ENCODE measurements around the gene SWAP70.
A peak's percentile ranks its signal among the peaks of the same experiment; 100 is the strongest.
"Not testable (repeated sequence)": the region's sequence is repeated elsewhere in the genome, so short reads cannot be mapped to it uniquely, and the experiment has no call there.

Gene SWAP70

DNA sequence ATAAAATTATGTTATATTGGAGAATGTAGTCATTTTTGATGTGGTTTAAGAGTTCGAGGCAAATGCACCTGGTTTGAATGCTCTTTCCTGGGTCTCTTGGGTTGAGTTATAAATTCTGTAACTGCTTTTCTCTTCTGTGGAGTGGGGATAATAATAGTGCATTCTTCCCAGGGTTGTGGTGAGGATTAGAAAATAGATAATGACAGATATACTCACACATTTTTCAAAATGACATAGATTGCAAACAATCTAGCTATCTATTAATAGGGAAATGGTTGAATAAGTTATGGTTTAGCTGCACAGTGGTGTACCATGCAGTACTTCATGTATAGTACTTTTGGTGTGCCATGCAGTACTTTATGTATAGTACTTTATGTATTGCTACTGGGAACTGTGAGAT, 67.4 kb downstream of the SWAP70 start:
- intact Hi-C loops (cut with micrococcal nuclease): no loop called here
- Mint-ChIP-seq H3K9me3 (peaks cover 13% of the 10 kb centered on the region), H3K4me3 (no peak overlapping the region), H3K36me3 (ENCODE audit: low read depth) (peaks cover 81% of the 10 kb centered on the region), H3K27me3 (no peaks in the 10 kb centered on the region), H3K27ac (no peak overlapping the region), H3K4me1 (ENCODE audit: low read depth) (peaks cover 8% of the 10 kb centered on the region)

DNA sequence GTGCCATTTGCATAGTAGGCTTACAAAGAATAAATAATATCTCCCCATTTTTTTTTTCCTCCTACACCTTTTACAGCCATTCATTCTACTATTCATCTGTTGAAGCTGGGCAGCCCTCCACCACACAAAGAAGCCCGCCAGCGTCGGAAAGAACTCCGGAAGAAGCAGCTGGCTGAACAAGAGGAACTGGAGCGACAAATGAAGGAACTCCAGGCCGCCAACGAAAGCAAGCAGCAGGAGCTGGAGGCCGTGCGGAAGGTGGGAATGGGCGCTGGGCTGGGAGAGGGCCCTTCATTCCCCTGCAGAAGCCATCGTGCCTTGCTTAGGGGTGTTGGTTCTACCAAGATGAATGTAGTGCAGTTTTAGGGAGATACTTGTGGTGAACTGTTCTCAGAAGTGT, 68.6 kb downstream of the SWAP70 start:
- H3K4me3 Mint-ChIP-seq: no peak overlapping the region
- intact Hi-C loops (cut with micrococcal nuclease): no loop called here
- peak overlapping the region; percentile 77 for H3K27ac Mint-ChIP-seq
- H3K36me3 Mint-ChIP-seq (ENCODE audit: low read depth): peaks cover 86% of the 10 kb centered on the region
- peaks cover 20% of the 10 kb centered on the region for H3K4me1 Mint-ChIP-seq (ENCODE audit: low read depth)
- peaks cover 13% of the 10 kb centered on the region for H3K9me3 Mint-ChIP-seq
- H3K27me3 Mint-ChIP-seq: no peaks in the 10 kb centered on the region

DNA sequence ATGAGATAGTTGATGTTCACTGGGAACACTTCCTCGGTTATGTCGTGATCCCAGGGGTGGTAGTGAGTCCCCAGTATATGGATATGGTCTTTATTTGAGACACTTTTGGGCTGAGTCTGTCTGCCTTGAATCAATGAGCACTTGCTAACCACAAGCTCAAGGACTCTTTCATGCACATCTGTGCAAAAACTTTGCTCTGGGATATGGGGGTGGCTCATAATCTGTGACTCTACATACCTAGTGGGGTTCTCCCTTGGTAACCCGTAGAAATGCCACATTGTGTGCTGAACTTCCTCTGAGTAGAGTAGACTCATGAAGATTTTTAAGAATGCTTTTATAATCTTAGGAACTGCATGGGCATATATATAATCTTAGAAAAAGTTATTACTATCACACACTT, 69.3 kb downstream of the SWAP70 start:
- H3K27ac Mint-ChIP-seq: no peak overlapping the region
- peaks cover 79% of the 10 kb centered on the region for H3K36me3 Mint-ChIP-seq (ENCODE audit: low read depth)
- intact Hi-C loops (cut with micrococcal nuclease): no loop called here
- H3K4me3 Mint-ChIP-seq: no peak overlapping the region
- H3K4me1 Mint-ChIP-seq (ENCODE audit: low read depth): peaks cover 27% of the 10 kb centered on the region
- peaks cover 13% of the 10 kb centered on the region for H3K9me3 Mint-ChIP-seq
- H3K27me3 Mint-ChIP-seq: no peaks in the 10 kb centered on the region

DNA sequence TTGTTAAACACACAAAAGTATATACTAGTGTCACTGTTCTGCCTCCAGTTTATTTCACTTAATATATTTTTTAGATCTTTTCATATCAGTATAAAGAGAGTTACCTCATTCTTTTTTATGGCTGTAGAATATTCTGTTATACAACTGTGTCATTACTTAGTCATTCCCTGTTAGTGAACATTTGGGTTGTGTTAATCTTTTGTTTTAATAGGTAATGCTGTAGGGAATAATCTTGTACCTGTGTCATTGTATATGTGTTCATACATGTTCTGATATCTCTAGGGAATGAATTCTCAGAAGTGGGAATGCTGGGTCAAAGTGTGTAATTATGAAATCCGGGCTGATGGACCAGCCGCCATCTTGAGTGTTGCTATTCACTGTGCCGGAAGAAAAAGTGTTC, 71.4 kb downstream of the SWAP70 start:
- H3K36me3 Mint-ChIP-seq (ENCODE audit: low read depth): peaks cover 68% of the 10 kb centered on the region

DNA sequence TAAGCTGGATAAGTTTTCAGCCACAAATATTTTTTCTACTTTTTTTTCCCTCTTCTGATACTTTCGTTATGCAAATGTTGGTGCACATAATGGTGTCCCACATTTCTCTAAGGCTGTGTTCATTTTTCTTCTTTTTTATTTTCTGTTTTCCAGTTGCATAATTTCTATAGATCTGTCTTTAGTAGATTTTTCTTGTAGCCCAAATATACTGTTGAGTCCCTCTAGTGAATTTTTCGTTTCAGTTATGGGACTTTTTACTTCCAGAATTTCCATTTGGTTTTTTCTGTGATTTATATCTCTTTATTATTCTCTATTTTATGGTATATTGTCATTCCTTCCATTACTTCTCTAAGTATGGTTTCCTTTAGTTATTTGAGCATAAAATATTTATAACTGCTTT, 72.0 kb downstream of the SWAP70 start:
- no peak overlapping the region for H3K4me3 Mint-ChIP-seq

More for the DNA sequence above, 71.4 kb downstream of the SWAP70 start:
- Mint-ChIP-seq H3K4me3 (no peak overlapping the region), H3K4me1 (ENCODE audit: low read depth) (peaks cover 47% of the 10 kb centered on the region), H3K9me3 (peaks cover 13% of the 10 kb centered on the region), H3K27me3 (no peaks in the 10 kb centered on the region), H3K27ac (no peak overlapping the region)
- intact Hi-C loops (cut with micrococcal nuclease): no loop called here

DNA sequence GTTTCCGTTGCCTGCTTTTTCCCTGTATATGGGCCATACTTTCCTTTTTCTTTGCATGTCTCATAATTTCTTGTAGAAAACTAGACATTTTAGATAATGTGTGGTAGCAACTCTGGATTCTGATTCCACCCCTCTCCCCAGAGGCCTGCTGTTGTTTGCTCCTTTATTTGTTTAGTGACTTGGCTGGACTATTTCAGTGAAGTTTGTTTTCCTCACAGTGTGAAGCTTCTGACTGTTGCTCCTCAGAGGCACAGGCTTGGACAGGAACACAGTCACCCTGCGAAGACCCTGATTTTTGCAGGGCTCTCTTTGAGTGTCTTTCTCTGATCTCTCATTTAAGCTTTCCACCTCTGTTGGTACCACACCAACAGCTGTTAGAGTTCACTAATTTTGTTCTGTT, 72.5 kb downstream of the SWAP70 start:
- intact Hi-C loops (cut with micrococcal nuclease): no loop called here
- Mint-ChIP-seq H3K9me3 (peaks cover 13% of the 10 kb centered on the region), H3K27ac (peak overlapping the region; percentile 66), H3K27me3 (no peaks in the 10 kb centered on the region), H3K4me3 (no peak overlapping the region), H3K36me3 (ENCODE audit: low read depth) (peaks cover 71% of the 10 kb centered on the region), H3K4me1 (ENCODE audit: low read depth) (peaks cover 50% of the 10 kb centered on the region)

More for the DNA sequence above, 72.0 kb downstream of the SWAP70 start:
- H3K27me3 Mint-ChIP-seq: no peaks in the 10 kb centered on the region
- H3K9me3 Mint-ChIP-seq: peaks cover 13% of the 10 kb centered on the region
- intact Hi-C loops (cut with micrococcal nuclease): no loop called here
- no peak overlapping the region for H3K27ac Mint-ChIP-seq
- peaks cover 50% of the 10 kb centered on the region for H3K4me1 Mint-ChIP-seq (ENCODE audit: low read depth)
- H3K36me3 Mint-ChIP-seq (ENCODE audit: low read depth): peaks cover 71% of the 10 kb centered on the region

DNA sequence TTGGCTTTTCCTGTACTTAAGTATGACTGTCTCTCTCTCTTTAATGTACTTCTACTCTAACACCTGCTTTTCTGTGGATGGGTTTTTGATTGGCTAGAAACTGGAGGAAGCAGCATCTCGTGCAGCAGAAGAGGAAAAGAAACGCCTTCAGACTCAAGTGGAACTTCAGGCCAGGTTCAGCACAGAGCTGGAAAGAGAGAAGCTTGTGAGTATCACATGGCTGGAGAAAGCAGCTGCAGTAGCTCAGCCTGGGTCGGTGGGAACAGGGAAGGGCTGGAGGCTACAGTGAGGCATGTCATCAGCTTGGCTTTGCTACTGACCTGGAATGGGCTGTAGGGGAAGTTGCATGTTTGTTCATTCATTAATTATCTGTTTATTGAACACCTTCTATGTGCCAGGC, 74.2 kb downstream of the SWAP70 start:
- intact Hi-C loops (cut with micrococcal nuclease): no loop called here
- Mint-ChIP-seq H3K4me3 (no peak overlapping the region), H3K9me3 (peaks cover 13% of the 10 kb centered on the region), H3K36me3 (ENCODE audit: low read depth) (peaks cover 68% of the 10 kb centered on the region), H3K27ac (peak overlapping the region; percentile 63), H3K27me3 (no peaks in the 10 kb centered on the region), H3K4me1 (ENCODE audit: low read depth) (peaks cover 47% of the 10 kb centered on the region)

DNA sequence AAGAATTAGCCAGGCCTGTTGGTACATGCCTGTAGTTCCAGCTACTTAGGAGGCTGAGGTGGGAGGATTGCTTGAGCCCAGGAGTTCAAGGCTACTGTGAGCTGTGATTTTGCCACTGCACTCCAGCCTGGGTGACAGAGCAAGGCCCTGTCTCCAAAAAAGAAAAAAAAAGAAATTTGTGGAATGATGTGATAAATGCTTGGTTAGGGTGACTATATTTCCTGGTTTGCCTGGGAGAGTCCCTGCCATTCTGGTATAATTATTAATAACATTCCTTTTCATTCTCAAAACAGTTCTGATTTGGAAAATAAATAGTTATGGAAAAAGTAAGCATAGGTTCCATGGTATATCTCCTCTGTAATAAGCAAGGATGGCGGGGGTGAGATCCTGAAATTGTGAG, 74.8 kb downstream of the SWAP70 start:
- Mint-ChIP-seq H3K27me3 (no peaks in the 10 kb centered on the region), H3K9me3 (peaks cover 13% of the 10 kb centered on the region), H3K27ac (peak overlapping the region; percentile 63), H3K36me3 (ENCODE audit: low read depth) (peaks cover 62% of the 10 kb centered on the region), H3K4me3 (no peak overlapping the region), H3K4me1 (ENCODE audit: low read depth) (peaks cover 47% of the 10 kb centered on the region)
- intact Hi-C loops (cut with micrococcal nuclease): no loop called here

DNA sequence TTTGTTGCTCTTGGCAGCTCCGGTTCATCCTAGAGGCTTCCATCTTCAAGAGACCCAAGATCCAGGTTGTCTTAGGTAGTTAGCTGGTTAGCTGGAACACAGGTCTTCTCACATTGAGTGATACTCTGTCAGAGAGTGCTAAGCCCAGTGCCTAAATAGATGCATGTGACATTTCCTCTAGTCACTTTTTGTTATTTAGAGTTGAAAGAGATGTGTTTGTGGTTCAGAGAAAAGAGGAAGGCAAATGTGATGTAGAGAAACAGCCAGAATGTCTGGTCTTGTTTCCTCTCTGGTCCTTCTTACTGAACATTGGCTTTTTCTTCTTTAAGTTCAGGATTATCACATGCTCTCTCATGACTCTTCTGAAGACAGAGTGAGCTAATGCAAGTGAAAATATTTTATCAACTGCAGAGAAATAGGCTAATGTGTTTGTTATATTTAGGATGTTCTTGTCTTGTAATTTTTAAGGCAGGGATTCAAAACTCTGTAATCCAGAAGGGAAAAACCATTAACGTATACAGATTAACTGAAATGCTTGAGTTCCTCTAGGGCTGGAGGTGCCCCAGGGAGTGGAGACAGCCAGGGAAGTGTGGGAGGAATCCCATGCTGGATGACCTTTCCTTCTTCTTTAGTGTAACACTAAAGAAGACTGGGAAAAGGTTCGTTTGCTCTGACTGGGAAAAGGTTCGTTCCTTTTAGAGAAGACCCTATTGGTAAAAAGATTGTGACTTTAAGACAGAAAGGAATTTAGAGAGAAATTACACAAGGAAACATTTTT, 75.4 kb downstream of the SWAP70 start:
- H3K27ac Mint-ChIP-seq: peak overlapping the region; percentile 63
- intact Hi-C loops (cut with micrococcal nuclease): no loop called here
- no peaks in the 10 kb centered on the region for H3K27me3 Mint-ChIP-seq
- H3K36me3 Mint-ChIP-seq (ENCODE audit: low read depth): peaks cover 56% of the 10 kb centered on the region
- H3K9me3 Mint-ChIP-seq: peaks cover 13% of the 10 kb centered on the region
- no peak overlapping the region for H3K4me3 Mint-ChIP-seq
- peaks cover 47% of the 10 kb centered on the region for H3K4me1 Mint-ChIP-seq (ENCODE audit: low read depth)

DNA sequence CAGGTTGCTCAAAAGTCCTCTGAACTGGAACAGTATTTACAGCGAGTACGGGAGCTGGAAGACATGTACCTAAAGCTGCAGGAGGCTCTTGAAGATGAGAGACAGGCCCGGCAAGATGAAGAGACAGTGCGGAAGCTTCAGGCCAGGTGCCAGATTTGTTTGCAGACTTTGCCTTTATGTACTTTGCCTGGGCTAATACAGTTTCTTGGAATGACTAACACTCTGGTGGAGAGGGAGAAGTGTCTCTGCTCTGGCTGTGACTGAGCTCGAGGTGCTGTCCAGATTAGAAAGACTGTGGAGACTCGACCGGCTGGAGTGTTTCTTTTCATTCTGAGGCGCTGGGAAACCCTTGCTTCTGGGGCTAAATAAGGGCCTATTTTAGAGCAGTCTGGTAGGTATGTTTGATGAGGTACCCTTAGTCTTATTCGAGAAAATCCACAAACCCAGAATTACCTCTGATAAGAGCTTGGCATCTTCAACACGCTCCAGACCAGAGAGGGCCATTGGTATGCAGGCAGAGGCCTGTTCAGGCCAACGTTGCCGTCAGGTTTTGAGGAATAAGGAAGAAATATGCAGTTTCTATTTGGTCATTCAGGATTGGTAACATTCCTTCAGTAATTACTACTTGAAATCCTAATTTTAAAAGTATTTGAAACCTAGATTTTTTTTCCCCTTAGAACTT, 76.5 kb downstream of the SWAP70 start:
- Mint-ChIP-seq H3K4me1 (ENCODE audit: low read depth) (peaks cover 54% of the 10 kb centered on the region), H3K9me3 (peaks cover 9% of the 10 kb centered on the region), H3K4me3 (no peak overlapping the region), H3K27me3 (no peaks in the 10 kb centered on the region), H3K36me3 (ENCODE audit: low read depth) (peaks cover 59% of the 10 kb centered on the region), H3K27ac (peak overlapping the region; percentile 63)
- intact Hi-C loops (cut with micrococcal nuclease): no loop called here

DNA sequence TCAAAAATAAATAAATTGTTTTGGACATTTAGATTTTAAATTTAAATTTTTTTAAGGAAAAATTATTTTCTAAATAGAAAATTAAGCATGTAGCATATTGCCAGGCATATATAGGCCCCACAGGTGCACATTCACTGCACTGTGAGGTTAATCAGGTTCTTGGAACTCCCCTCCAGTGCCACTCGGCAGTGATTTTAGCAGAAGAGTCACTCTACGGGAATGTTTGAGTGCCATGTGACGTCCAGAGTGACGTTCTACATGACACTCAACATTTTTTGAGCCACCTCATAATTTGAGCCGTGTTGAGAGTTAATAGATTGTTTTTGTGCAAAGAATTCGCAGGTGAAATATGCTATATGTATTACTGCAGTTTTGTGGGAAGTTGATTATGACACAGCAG, 77.4 kb downstream of the SWAP70 start:
- no peaks in the 10 kb centered on the region for H3K27me3 Mint-ChIP-seq
- H3K27ac Mint-ChIP-seq: no peak overlapping the region
- H3K4me3 Mint-ChIP-seq: no peak overlapping the region
- peaks cover under 1% of the 10 kb centered on the region for H3K9me3 Mint-ChIP-seq
- intact Hi-C loops (cut with micrococcal nuclease): no loop called here
- peaks cover 56% of the 10 kb centered on the region for H3K36me3 Mint-ChIP-seq (ENCODE audit: low read depth)
- H3K4me1 Mint-ChIP-seq (ENCODE audit: low read depth): peaks cover 62% of the 10 kb centered on the region

DNA sequence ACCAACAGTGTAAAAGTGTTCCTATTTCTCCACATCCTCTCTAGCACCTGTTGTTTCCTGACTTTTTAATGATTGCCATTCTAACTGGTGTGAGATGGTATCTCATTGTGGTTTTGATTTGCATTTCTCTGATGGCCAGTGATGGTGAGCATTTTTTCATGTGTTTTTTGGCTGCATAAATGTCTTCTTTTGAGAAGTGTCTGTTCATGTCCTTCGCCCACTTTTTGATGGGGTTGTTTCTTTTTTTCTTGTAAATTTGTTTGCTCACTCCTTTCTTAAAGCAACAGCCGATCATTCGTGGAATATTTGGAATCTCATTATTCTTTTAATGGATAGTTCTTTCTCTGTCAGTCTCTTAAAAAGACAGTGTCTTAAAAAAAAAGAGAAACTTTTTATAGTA, 79.6 kb downstream of the SWAP70 start:
- H3K9me3 Mint-ChIP-seq; H3K27ac Mint-ChIP-seq; intact Hi-C loops (cut with micrococcal nuclease); H3K4me3 Mint-ChIP-seq; H3K27me3 Mint-ChIP-seq: not testable (repeated sequence)
- H3K36me3 Mint-ChIP-seq (ENCODE audit: low read depth): peaks cover 64% of the 10 kb centered on the region
- peaks cover 54% of the 10 kb centered on the region for H3K4me1 Mint-ChIP-seq (ENCODE audit: low read depth)

DNA sequence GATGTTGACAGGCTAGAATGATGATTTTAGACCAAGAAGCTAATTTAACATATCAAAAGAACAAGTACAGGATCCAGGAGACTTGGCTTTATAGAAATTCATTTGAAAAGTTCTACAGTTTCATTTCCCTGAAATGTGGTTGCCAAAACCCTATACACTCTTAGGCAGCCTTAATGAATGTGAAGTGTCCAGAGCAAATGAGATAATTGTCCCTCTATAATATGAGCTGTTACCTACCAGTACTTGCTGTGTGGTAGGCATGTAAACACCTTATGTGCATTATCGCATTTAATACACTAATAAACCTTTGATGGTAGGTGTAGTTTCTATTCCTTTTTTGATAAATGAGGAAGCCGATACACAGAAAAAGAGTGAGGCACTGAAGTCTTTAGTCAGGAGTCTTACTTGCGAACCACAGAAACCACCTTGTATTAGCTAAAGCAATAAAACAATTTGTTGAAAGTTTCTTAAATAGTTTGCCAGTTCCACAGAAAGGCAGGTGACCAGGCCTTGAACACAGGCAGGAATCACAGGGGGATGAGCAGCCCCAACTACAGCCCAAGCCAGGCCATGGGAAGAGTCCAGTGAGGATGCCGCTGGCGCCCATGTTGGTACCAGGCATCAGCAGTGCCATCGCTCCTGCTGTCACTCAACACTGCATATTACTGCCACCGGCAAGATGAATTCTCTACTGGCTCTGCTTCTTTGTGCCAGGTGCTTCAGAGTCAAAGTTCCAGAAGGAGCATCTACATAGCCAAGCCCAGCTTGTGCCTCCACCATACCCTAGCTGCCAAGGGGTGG, 81.7 kb downstream of the SWAP70 start:
- intact Hi-C loops (cut with micrococcal nuclease): loop anchor here (5.0 kb wide), 3 partner anchors 43 to 208 kb away; partner anchors contain the start of gene SWAP70
- H3K9me3 Mint-ChIP-seq: no peaks in the 10 kb centered on the region
- peak overlapping the region; percentile 68 for H3K27ac Mint-ChIP-seq
- no peaks in the 10 kb centered on the region for H3K27me3 Mint-ChIP-seq
- H3K4me1 Mint-ChIP-seq (ENCODE audit: low read depth): peaks cover 33% of the 10 kb centered on the region
- H3K4me3 Mint-ChIP-seq: no peak overlapping the region
- H3K36me3 Mint-ChIP-seq (ENCODE audit: low read depth): peaks cover 71% of the 10 kb centered on the region

DNA sequence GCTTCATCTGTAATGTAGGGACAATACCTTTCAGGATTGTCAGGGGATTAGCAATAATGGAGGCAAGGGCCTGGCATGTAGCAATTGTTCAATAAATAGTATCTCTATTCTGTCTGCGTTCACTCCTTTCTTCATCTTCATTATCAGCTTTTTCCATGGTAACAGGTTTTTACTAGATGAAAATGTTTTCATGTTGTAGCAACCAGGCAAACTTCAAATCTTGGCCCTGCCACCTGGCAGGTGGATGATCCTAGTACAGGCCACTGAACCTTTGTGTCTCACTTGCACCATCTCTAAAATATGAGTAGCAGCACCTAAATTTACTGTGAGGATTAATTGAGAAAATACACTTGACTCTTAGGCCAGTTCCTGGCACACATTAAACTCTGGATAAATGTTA, 83.4 kb downstream of the SWAP70 start:
- Mint-ChIP-seq H3K27me3 (no peaks in the 10 kb centered on the region), H3K9me3 (no peaks in the 10 kb centered on the region), H3K27ac (peak overlapping the region; percentile 48), H3K36me3 (ENCODE audit: low read depth) (peaks cover 71% of the 10 kb centered on the region), H3K4me3 (no peak overlapping the region), H3K4me1 (ENCODE audit: low read depth) (peaks cover 33% of the 10 kb centered on the region)
- intact Hi-C loops (cut with micrococcal nuclease): loop anchor here (5.0 kb wide), 3 partner anchors 45 to 210 kb away; partner anchors contain the start of gene SWAP70
